B cell (primary cell): ENCODE data around the gene CADM2.

ENCODE experiments used
- EZH2 ChIP-seq: IDR thresholded peaks from 2 replicates; pipeline ENCODE4 v1.6.1; 2012; ENCODE audit warnings: borderline replicate concordance, low read depth, mild to moderate bottlenecking, moderate library complexity, low read length; ENCODE audit not compliant: insufficient read depth, poor library complexity, severe bottlenecking
- TF ChIP-seq, protein P1 (sequence below): fragments of 200-600 bp; IDR thresholded peaks from one replicate; pipeline ENCODE4 v1.8.0; 2022; ENCODE audit warnings: antibody characterized with exemption, mild to moderate bottlenecking

DNA sequence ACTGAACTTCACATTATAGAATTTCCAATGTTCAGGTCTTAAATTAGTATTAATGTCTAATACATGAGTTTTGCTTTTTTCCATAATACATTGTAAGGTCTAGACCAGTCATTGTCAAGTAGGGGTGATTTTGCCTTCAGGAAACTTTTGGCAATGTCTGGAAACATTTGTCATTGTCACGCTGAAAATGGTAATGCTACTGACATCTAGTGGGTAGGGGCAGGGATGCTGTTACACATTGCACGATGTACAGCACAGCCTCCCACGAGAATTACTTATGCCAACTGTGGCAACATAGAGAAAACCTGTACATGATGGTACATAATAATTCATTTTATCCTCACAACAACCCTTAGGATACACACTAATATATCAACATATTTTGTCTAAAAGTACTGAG, 384.1 kb downstream of the CADM2 start:
- TF ChIP-seq, protein P1, sequence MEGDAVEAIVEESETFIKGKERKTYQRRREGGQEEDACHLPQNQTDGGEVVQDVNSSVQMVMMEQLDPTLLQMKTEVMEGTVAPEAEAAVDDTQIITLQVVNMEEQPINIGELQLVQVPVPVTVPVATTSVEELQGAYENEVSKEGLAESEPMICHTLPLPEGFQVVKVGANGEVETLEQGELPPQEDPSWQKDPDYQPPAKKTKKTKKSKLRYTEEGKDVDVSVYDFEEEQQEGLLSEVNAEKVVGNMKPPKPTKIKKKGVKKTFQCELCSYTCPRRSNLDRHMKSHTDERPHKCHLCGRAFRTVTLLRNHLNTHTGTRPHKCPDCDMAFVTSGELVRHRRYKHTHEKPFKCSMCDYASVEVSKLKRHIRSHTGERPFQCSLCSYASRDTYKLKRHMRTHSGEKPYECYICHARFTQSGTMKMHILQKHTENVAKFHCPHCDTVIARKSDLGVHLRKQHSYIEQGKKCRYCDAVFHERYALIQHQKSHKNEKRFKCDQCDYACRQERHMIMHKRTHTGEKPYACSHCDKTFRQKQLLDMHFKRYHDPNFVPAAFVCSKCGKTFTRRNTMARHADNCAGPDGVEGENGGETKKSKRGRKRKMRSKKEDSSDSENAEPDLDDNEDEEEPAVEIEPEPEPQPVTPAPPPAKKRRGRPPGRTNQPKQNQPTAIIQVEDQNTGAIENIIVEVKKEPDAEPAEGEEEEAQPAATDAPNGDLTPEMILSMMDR, result no peak
- TF ChIP-seq EZH2, result no peak
